Measurements from ENCODE around the gene DTL.

The DTL gene

GRCh38 chr1:212137854-212138253 lies 102.3 kb downstream of the DTL start:
- Mint-ChIP-seq H3K27me3 (no peaks in the 10 kb centered on the region), H3K36me3 (ENCODE audit: insufficient read depth) (no peaks in the 10 kb centered on the region), H3K27ac (no peak overlapping the region), H3K4me3 (no peak overlapping the region), H3K4me1 (ENCODE audit: low read depth in 2 of 2) (no peaks in the 10 kb centered on the region), H3K9me3 (no peaks in the 10 kb centered on the region)
- DNase-seq: no peak
- no peak for ATAC-seq (replicated peaks)

- no peak overlapping the region for H3K4me3 Mint-ChIP-seq
These were observed 102.9 kb downstream of the DTL start for GRCh38 chr1:212138457-212138856.

GRCh38 chr1:212139526-212140135 lies 104.1 kb downstream of the DTL start:
- Mint-ChIP-seq H3K27me3 (no peaks in the 10 kb centered on the region), H3K4me3 (no peak overlapping the region), H3K36me3 (ENCODE audit: insufficient read depth) (no peaks in the 10 kb centered on the region), H3K4me1 (ENCODE audit: low read depth in 2 of 2) (no peaks in the 10 kb centered on the region), H3K9me3 (no peaks in the 10 kb centered on the region), H3K27ac (no peak overlapping the region)
- DNase-seq (no peak), ATAC-seq (replicated peaks) (no peak)

More at GRCh38 chr1:212138457-212138856, 102.9 kb downstream of the DTL start:
- Mint-ChIP-seq H3K9me3 (no peaks in the 10 kb centered on the region), H3K27ac (no peak overlapping the region), H3K4me1 (ENCODE audit: low read depth in 2 of 2) (no peaks in the 10 kb centered on the region), H3K36me3 (ENCODE audit: insufficient read depth) (no peaks in the 10 kb centered on the region), H3K27me3 (no peaks in the 10 kb centered on the region)
- DNase-seq: no peak
- ATAC-seq (replicated peaks): no peak

GRCh38 chr1:212141404-212141803 lies 105.9 kb downstream of the DTL start:
- no peaks in the 10 kb centered on the region for H3K9me3 Mint-ChIP-seq
- no peaks in the 10 kb centered on the region for H3K27me3 Mint-ChIP-seq
- ATAC-seq (replicated peaks) (no peak), DNase-seq (no peak)
- no peak overlapping the region for H3K4me3 Mint-ChIP-seq
- H3K36me3 Mint-ChIP-seq (ENCODE audit: insufficient read depth): no peaks in the 10 kb centered on the region
- H3K4me1 Mint-ChIP-seq (ENCODE audit: low read depth in 2 of 2): no peaks in the 10 kb centered on the region
- no peak overlapping the region for H3K27ac Mint-ChIP-seq

GRCh38 chr1:212142883-212143530 lies 107.5 kb downstream of the DTL start:
- DNase-seq (no peak), ATAC-seq (replicated peaks) (no peak)
- H3K9me3 Mint-ChIP-seq: no peaks in the 10 kb centered on the region
- no peak overlapping the region for H3K27ac Mint-ChIP-seq
- no peak overlapping the region for H3K4me3 Mint-ChIP-seq
- no peaks in the 10 kb centered on the region for H3K27me3 Mint-ChIP-seq
- H3K4me1 Mint-ChIP-seq (ENCODE audit: low read depth in 2 of 2): no peaks in the 10 kb centered on the region
- H3K36me3 Mint-ChIP-seq (ENCODE audit: insufficient read depth): no peaks in the 10 kb centered on the region

GRCh38 chr1:212147581-212148033 lies 112.1 kb downstream of the DTL start:
- Mint-ChIP-seq H3K36me3 (ENCODE audit: insufficient read depth) (no peaks in the 10 kb centered on the region), H3K4me1 (ENCODE audit: low read depth in 2 of 2) (no peaks in the 10 kb centered on the region), H3K27me3 (no peaks in the 10 kb centered on the region), H3K4me3 (no peak overlapping the region), H3K9me3 (no peaks in the 10 kb centered on the region), H3K27ac (no peak overlapping the region)
- ATAC-seq (replicated peaks) (no peak), DNase-seq (no peak)

GRCh38 chr1:212149566-212149965 lies 114.0 kb downstream of the DTL start:
- Mint-ChIP-seq H3K9me3 (no peaks in the 10 kb centered on the region), H3K36me3 (ENCODE audit: insufficient read depth) (no peaks in the 10 kb centered on the region), H3K27me3 (no peaks in the 10 kb centered on the region), H3K27ac (no peak overlapping the region), H3K4me1 (ENCODE audit: low read depth in 2 of 2) (no peaks in the 10 kb centered on the region), H3K4me3 (no peak overlapping the region)
- no peak for ATAC-seq (replicated peaks)
- DNase-seq: no peak

GRCh38 chr1:212152308-212152693 lies 116.8 kb downstream of the DTL start:
- H3K4me3 Mint-ChIP-seq: no peak overlapping the region
- no peak for DNase-seq

GRCh38 chr1:212152869-212153268 lies 117.3 kb downstream of the DTL start:
- Mint-ChIP-seq H3K27ac (no peak overlapping the region), H3K4me1 (ENCODE audit: low read depth in 2 of 2) (no peaks in the 10 kb centered on the region)
- ATAC-seq (replicated peaks): no peak

More at GRCh38 chr1:212152308-212152693, 116.8 kb downstream of the DTL start:
- no peak for ATAC-seq (replicated peaks)
- Mint-ChIP-seq H3K4me1 (ENCODE audit: low read depth in 2 of 2) (no peaks in the 10 kb centered on the region), H3K36me3 (ENCODE audit: insufficient read depth) (no peaks in the 10 kb centered on the region), H3K27me3 (no peaks in the 10 kb centered on the region), H3K27ac (no peak overlapping the region), H3K9me3 (no peaks in the 10 kb centered on the region)

GRCh38 chr1:212153635-212154034 lies 118.1 kb downstream of the DTL start:
- Mint-ChIP-seq H3K27ac (no peak overlapping the region), H3K4me3 (no peak overlapping the region), H3K9me3 (no peaks in the 10 kb centered on the region), H3K27me3 (no peaks in the 10 kb centered on the region), H3K36me3 (ENCODE audit: insufficient read depth) (no peaks in the 10 kb centered on the region), H3K4me1 (ENCODE audit: low read depth in 2 of 2) (peaks cover 0 to 2% of the 10 kb centered on the region in 2 donors)
- no peak for DNase-seq
- no peak for ATAC-seq (replicated peaks)

More at GRCh38 chr1:212152869-212153268, 117.3 kb downstream of the DTL start:
- no peaks in the 10 kb centered on the region for H3K27me3 Mint-ChIP-seq
- no peak for DNase-seq
- H3K36me3 Mint-ChIP-seq (ENCODE audit: insufficient read depth): no peaks in the 10 kb centered on the region
- H3K9me3 Mint-ChIP-seq: no peaks in the 10 kb centered on the region
- no peak overlapping the region for H3K4me3 Mint-ChIP-seq

Data from effector memory CD8-positive, alpha-beta T cell (primary cell).